NCI-H1930 (cell line): ENCODE results near the gene TXNRD2.

Experiments used
- DNase-seq, 2 experiments: peaks; one replicate each; lab custom pipeline; 2025; lab: John Stamatoyannopoulos, UW

The TXNRD2 gene

GRCh38 chr22:19966908-19967750 is 25.5 kb upstream of the TXNRD2 start:
- no peak for DNase-seq

DNA sequence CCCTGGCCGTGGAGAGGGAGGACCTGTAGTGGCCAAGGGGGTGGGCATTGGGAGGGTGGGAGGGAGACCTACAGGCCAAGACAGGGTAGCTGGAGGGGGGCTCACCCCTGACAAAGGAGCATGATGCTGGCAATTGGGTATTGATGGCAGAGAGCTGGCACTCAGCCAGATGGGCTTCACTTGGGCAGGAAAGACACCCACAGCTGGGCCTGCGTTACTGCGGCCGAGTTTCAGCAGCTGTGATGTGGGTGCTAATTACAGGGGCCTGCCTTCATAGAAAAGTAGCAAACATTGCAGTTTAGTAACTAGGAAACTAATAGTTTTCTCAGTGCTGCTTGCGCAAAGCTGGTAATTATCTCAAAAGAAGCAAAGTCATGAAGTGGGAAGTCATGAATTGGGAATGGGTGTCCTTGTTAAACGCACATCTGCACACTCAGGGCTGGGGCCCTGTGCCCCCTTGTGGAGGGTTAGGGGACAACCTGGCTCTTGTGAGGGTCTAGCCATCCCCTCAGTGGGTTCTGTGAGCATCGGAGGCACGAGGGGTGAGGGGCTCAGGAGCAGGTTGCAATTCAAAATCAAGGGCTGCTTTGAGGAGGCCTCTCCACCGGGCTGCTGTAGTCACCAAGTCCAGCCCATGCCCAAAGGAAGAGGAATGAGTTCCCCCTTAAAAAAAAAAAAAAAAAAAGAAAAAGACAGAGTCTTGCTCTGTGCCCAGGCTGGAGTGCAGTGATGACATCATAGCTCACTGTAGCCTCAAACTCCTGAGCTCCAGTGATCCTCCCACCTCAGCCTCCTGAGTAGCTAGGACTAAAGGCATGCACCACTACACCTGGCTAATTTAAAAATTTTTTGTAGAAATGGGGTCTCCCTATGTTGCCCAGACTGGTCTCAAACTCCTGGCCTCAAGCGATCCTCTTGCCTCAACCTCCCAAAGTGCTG is 24.4 kb upstream of the TXNRD2 start:
- DNase-seq: no peak

- DNase-seq: no peak
Observed at GRCh38 chr22:19964701-19965386, 23.2 kb upstream of the TXNRD2 start.

GRCh38 chr22:19963863-19964642 is 22.4 kb upstream of the TXNRD2 start:
- DNase-seq: no peak

GRCh38 chr22:19962909-19963806 is 21.5 kb upstream of the TXNRD2 start:
- no peak for DNase-seq

DNA sequence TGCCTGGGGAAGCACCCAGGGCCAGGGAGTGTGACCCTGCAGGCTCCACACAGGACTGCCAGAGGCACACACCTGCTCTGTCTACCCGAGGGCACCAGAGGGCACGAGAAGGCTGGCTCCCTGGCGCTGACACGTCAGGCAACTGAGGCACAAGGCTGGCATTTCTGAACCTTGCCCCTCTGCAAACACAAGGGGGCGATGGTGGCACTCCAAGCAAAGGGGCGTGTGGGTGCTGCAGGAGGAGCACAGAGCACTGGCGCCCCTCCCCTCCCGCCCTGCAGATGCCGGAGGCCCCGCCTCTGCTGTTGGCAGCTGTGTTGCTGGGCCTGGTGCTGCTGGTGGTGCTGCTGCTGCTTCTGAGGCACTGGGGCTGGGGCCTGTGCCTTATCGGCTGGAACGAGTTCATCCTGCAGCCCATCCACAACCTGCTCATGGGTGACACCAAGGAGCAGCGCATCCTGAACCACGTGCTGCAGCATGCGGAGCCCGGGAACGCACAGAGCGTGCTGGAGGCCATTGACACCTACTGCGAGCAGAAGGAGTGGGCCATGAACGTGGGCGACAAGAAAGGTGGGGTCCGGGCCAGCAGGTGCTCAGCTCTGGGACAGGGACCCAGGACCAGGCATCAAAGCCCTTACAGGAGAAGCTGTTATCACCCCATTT is 20.8 kb upstream of the TXNRD2 start:
- peak in 1 of 2 experiments; percentile 22 for DNase-seq

GRCh38 chr22:19961868-19962245 is 20.2 kb upstream of the TXNRD2 start:
- no peak for DNase-seq

DNA sequence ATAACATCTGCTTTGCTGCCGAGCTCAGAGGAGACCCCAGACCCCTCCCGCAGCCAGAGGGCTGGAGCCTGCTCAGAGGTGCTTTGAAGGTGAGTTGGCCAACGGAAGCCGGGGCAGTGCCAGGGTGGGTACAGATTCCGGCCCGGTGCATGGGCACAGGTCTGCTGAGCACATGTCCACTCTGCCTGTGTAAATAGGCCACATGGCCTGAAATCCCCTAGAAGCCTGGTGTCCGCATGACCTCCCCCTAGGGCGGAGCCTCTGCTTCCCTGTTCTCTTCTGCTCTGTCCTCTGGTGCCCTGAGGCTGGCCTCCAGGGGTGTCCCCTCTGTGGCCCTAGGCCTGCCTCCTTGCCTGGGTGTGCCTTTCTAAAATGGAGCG is 19.6 kb upstream of the TXNRD2 start:
- DNase-seq: no peak

GRCh38 chr22:19960491-19961200 is 19.0 kb upstream of the TXNRD2 start:
- no peak for DNase-seq

- no peak for DNase-seq
Observed at GRCh38 chr22:19959587-19960490, 18.2 kb upstream of the TXNRD2 start.

DNA sequence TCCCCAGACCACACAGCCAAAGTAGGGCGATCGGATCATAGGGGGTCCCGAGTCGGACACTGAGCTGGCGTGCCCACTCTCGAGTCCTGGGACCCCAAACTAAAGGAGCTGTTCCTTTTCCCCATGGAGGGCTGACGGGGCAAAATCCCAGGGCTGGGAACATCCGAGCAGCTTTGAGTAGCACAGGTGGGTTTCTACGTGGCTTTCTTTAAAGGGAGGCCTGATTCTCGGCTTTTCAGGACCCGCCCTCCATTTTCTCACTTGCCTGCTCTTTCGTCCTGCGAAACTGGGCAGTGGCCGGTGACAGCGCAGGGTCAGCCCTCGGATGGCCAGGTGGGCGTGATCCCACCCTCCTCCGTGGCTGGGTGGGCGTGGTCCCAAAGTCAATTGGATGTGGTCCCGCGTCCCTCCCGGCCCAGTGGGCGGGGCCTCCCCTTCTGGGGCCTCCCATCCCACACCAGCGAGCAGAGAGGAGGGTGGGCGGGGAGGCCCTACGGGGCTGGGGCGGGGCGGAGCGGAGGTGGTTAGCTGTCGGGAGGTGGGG is 17.5 kb upstream of the TXNRD2 start:
- no peak for DNase-seq

- DNase-seq: no peak
Observed at GRCh38 chr22:19958083-19959042, 16.7 kb upstream of the TXNRD2 start.

DNA sequence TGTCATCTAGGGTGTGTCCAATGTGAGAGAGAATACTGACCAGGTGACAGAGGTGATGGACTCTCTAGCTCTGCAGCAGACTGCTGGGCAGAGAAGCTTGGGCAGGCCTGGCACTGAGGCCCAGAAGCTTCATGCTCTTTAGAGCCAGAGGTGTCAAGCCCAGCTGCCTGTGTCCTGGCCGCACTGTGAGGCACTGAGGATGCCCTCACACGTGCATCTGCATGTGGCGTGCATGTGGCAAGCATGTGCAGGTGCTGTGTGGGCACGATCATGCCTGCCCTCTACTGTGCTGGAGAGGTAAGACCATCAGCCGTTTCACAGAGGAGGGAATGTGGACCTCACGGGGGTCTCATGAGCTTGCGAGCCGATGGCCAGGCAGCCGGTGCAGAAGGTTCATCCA is 15.8 kb upstream of the TXNRD2 start:
- DNase-seq: no peak

GRCh38 chr22:19955241-19956128 is 13.9 kb upstream of the TXNRD2 start:
- DNase-seq: no peak

DNA sequence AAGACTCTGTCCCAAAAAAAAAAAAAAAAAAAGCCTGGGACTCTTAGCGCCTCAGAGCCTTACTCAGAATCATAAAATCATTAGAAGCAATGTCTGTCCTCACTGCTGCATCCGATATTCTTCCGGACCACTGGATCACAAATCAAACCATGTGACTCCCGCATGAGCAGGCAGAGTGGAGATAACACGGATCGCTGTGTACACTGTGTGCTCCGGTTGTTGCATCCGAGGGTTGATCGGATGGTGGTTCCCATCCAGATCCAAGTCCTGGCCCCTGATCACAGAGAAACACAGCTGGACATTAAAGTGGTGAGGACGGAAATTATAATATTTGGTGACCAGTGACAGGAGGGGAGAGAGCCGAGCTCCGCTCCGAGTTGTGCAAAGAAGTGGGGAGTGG is 9.7 kb upstream of the TXNRD2 start:
- no peak for DNase-seq
